Left forelimb (tissue), 1 donor: ENCODE data around the gene SPATA18.

Experiments used
- DNase-seq: peaks from one replicate; pipeline ENCODE4 v3.0.0-alpha.2; 2018; ENCODE audit warnings: low spot score

Gene SPATA18, protein sequence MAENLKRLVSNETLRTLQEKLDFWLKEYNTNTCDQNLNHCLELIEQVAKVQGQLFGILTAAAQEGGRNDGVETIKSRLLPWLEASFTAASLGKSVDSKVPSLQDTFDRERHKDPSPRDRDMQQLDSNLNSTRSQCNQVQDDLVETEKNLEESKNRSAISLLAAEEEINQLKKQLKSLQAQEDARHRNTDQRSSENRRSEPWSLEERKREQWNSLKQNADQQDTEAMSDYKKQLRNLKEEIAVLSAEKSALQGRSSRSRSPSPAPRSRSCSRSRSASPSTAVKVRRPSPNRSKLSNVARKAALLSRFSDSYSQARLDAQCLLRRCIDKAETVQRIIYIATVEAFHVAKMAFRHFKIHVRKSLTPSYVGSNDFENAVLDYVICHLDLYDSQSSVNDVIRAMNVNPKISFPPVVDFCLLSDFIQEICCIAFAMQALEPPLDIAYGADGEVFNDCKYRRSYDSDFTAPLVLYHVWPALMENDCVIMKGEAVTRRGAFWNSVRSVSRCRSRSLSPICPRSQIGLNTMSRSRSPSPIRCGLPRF

GRCh38 chr4:52051213-52051614 lies at the start of gene SPATA18:
SPATA18 (plus strand) TSS chr4:52051304; CDS start chr4:52051705, 401 bp downstream.
- DNase-seq: peak; percentile 68

DNA sequence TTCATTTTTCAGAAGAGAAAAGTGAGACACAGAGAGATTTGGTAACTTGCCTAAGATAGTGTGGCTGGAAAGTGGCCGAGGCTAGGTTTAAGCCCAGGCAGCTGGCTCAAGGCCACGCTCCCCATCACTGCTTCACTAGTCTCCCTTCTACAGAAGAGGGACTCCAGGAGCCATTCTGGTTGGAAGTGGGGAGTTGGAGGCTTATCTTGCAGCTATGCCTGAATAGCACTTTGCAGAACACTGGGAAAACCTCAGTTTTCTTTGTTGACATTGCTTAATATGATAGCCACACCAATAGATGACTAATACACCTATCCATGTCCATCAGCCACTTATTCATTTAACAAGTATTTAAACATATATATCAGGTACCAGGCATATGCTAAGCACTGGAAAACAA lies 49.5 kb upstream of the SPATA18 start:
- no peak for DNase-seq

- no peak for DNase-seq
Observed at GRCh38 chr4:52004414-52004813, 46.7 kb upstream of the SPATA18 start.

DNA sequence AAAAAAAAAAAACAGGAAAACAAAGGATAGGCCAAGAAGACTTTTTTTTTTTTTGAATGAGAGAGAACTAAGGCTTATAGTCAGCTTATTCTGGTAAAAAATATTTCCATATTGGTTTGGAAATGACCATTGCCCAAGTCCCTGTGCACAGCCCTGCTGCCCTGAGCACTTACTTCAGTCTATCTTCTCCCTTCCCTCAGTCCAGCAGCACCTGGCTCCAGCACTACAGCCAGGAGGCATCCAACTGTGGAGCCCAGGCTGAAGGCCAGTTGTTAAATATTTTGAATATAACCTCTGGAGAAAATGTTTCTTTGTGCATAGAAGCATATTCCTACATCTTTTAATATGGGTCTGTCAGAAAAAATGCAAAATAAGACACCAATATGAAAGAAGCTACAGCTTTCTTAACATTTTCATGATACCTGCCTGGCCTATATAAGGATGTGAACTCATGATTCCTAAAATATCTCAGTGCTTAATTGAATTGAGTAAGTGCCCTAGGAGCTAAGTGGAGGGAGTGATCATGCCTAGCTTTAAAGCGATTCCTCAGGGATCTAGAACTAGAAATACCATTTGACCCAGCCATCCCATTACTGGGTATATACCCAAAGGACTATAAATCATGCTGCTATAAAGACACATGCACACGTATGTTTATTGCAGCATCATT lies 45.4 kb upstream of the SPATA18 start:
- no peak for DNase-seq

DNA sequence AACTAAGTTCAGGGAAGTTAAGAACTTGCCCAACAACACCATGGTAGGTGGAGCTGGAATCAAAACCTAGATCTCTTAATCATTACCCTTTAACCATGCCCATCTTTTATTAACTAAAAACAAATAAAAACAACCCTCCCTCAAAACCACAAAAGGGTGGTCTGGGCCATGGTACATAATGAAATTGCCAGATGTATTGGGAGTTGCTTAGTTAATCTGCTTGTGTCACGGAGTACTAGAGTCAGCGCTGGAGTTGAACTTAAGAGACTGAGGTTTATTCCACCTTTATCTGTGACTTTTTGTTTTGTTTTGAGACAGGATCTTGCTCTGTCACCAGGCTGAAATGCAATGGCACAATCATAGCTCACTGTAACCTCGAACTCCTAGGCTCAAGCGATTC lies 44.2 kb upstream of the SPATA18 start:
- DNase-seq: no peak

DNA sequence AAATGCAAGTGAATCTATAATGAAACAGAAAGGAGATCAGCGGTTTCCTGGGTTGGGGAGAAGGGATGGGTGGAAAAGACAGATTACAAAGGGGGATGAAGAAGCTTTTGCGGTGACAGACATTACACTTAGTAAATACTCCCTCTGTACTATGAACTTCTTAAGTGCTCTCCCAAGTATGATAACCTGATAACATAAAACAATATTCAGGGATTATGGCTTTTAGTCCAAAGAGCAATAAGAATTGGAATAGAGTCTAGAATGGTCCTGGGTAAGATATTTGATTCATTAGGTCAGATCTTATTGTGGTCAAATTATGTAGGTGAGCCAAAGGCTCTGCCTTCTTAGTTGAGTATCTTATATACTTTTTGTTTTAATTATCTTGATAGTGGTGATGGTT lies 40.1 kb upstream of the SPATA18 start:
- no peak for DNase-seq

GRCh38 chr4:52012651-52013050 lies 38.5 kb upstream of the SPATA18 start:
- DNase-seq: no peak

DNA sequence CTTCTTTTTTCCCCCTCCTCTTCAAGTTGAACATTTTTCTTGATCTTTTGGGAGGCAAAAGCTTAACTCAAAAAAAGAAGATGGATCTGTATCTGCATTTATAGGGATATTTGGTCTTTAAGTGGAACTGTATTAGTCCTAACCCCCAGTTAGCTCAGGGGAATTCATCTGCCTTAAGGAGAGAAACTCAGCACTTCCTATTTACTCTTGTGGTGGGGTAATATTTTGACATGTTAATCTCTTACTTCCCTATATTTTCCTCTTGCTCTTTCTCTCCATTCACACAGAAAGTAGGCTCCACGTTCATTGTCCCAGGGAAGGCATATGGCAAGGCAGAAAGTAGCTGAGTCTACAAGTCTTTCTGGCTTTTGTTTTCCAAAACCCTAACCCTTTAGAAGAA lies 36.2 kb upstream of the SPATA18 start:
- DNase-seq: no peak

GRCh38 chr4:52015366-52015765 lies 35.7 kb upstream of the SPATA18 start:
- DNase-seq: no peak

GRCh38 chr4:52016981-52017380 lies 34.1 kb upstream of the SPATA18 start:
- no peak for DNase-seq

DNA sequence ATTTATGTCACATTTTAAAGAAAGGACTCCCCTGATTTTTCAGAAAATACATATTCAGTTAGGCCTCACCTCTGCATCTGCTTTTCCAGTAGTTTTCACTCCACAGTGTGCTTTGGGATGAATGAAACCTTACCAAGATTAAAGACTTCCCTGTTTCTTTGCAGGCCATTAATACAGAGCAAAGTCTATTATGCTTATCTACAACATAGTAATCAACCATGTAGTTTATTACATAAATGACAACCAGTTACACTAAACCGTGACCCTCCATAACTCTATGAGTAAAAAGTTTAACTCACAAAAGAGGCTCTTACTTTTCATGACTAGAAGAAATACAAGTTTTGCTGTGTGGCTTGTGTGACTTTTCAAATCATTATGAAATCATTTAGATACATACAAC lies 33.3 kb upstream of the SPATA18 start:
- no peak for DNase-seq

DNA sequence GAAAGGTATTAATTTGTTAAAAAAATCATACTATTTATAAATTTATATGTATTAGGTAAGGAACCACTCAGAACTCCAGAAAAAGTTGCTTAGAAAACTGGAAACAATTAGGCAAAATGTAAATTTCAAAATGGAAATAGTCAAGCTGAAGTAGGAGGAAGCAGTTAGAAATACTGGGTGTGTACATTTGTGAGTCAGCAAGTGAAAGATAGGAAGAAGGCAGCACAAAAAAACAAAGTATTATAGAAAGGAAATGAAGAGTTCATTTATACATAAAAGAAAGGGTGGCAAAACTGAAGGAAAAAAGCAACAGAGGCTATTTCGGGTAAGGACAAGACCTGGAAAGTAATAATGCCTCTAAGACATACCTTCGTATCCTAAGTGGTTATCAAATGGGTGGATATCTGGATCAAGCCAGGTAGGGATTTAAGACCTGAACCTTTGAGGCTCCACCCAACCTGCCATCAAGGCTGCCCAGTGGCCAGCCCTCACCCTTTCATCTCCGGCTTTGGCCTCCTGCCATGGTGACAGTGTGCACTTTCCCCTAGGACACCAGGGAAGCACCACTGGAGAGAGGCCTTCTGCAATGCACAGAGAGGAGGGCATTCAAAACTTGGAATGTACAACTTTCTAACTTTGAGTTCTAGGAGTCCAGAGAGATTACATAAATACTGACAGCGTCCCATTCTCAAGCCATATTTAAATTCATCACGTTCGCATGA lies 31.0 kb upstream of the SPATA18 start, which contains the start of gene LRRC66:
Gene LRRC66 (minus strand): TSS at position 428 of the 722 bp plus-strand sequence. CDS start 2,750 bp downstream, outside the sequence.
- no peak for DNase-seq

GRCh38 chr4:52028970-52029369 lies 22.1 kb upstream of the SPATA18 start:
- no peak for DNase-seq

DNA sequence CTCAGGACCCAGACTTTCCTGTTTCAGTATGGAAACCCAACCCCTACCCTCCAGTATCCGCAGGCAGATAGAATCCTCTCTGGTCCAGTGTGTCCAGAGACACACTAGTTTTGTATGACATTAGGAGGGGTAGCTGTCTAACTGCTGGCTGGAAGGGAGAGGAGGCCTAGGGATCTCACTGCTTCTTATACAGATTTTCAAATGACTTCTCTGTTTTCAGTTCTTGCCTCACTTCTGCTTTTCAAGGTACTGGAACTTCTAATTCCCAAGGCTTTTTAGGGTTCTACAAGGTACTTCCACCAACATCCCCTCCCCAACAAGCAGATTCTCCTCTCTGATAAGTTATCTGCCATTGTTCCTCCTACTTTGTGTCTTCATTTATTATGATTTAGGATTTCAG lies 19.1 kb upstream of the SPATA18 start:
- no peak for DNase-seq

DNA sequence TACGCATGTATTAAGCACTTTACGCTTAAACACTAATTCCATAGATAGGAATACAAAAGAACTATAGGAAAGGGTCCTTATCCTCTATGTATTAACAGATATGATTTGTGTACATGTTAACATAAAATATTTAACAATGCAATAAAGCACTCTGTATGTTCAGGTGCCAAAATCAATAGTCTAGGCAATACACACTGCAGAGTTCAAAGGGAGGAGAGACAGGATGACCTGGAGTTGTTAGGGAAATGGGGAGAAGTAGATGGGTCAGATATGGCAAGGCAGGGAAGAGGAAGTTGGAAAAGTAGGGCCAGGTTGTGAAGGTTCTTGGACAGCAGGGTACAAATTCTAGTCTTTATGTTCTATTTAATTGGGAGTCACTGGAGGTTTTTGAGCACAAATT lies 15.9 kb upstream of the SPATA18 start:
- DNase-seq: no peak

GRCh38 chr4:52036886-52037530 lies 14.1 kb upstream of the SPATA18 start:
- no peak for DNase-seq

DNA sequence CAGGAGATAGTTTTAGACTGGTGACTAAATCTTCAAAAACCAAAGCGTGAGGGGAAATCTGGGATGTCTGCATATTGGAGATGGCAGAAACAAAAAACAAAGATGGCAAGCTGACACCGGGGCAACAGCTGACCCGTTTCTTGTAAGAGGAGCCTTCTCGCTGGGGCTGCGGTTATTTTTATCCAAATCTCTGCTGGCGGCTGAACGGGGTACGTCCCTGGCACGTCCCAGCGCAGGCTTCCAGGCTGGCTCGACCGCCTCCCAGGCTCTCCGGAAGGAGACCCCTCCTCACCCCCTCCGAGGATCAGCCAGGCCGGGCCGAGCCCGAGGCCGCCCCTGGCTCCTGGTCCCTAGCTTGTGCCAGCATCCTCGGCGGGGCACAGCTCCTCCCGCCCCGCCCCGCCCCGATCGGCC lies 13.4 kb upstream of the SPATA18 start:
- DNase-seq: peak; percentile 82

- DNase-seq: peak; percentile 87
Observed at GRCh38 chr4:52038103-52038912, 12.8 kb upstream of the SPATA18 start, which contains the start of gene SGCB. SGCB (minus strand) TSS chr4:52038299; CDS start chr4:52038259, 40 bp downstream.

- DNase-seq: no peak
Observed at GRCh38 chr4:52045028-52045427, 6.1 kb upstream of the SPATA18 start.

- no peak for DNase-seq
Observed at GRCh38 chr4:52049266-52049665, 1.8 kb upstream of the SPATA18 start.
